Kidney epithelial cell (primary cell): ENCODE measurements around the gene RHBG. TPM values are rescaled to one million over a fixed set of nuclear protein-coding genes. Genes with fewer than 3 reads are reported as not detected.
"Not testable (repeated sequence)": the region's sequence is repeated elsewhere in the genome, so short reads cannot be mapped to it uniquely, and the experiment has no call there.

ENCODE experiments used
- DNase-seq: peaks from one replicate; pipeline ENCODE4 v3.0.0-alpha.2; 2010; ENCODE audit warnings: low read depth
- H3K27me3 ChIP-seq: 2 replicates; pipeline ENCODE4 v1.6.0; 2011; ENCODE audit warnings: low read length; ENCODE audit not compliant: control insufficient read depth, insufficient read depth
- H3K36me3 ChIP-seq: 2 replicates; pipeline ENCODE4 v1.5.1; 2011; ENCODE audit warnings: low read length; ENCODE audit not compliant: control insufficient read depth, insufficient read depth
- H3K4me3 ChIP-seq: 2 replicates; pipeline ENCODE4 v1.5.1; 2011; ENCODE audit warnings: low read depth, mild to moderate bottlenecking, control low read depth, low read length
- total RNA-seq: library from RNA; depleted of rRNA; stranded (reverse); fragments of >200 nt; gene quantifications from 2 replicates; pipeline ENCODE4 v1.2.3, GENCODE V29; 2015
- TF ChIP-seq, protein P1 (sequence below): IDR thresholded peaks from 2 replicates; pipeline ENCODE4 v1.5.1; 2011; ENCODE audit warnings: mild to moderate bottlenecking, moderate library complexity, low read length, control low read depth, inconsistent platforms; ENCODE audit not compliant: insufficient read depth, poor library complexity, severe bottlenecking

The RHBG gene
- total RNA-seq, 1 donor from 2014 or later, result not detected

DNA sequence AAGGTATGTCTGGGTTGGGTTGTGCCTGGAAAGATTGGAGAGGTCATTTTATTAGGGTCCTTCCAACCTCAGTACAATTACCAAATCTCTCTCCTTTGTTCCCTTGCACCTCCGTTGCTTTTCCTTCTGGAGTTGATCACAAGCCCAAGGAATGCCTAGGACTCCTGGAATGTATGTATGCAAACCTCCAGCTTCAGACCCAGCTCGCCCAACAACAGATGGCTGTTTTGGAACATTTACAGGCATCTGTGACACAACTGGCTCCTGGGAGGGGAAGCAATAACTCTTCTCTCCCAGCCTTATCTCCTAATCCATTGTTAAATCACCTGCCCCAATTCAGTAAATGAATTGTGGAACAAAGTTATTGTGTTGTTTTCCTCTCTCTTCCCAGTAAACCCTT, 22.4 kb upstream of the RHBG start:
- no peaks in the 10 kb centered on the region for H3K36me3 ChIP-seq
- H3K27me3 ChIP-seq, result peaks cover 3% of the 10 kb centered on the region
- TF ChIP-seq, protein P1, sequence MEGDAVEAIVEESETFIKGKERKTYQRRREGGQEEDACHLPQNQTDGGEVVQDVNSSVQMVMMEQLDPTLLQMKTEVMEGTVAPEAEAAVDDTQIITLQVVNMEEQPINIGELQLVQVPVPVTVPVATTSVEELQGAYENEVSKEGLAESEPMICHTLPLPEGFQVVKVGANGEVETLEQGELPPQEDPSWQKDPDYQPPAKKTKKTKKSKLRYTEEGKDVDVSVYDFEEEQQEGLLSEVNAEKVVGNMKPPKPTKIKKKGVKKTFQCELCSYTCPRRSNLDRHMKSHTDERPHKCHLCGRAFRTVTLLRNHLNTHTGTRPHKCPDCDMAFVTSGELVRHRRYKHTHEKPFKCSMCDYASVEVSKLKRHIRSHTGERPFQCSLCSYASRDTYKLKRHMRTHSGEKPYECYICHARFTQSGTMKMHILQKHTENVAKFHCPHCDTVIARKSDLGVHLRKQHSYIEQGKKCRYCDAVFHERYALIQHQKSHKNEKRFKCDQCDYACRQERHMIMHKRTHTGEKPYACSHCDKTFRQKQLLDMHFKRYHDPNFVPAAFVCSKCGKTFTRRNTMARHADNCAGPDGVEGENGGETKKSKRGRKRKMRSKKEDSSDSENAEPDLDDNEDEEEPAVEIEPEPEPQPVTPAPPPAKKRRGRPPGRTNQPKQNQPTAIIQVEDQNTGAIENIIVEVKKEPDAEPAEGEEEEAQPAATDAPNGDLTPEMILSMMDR, result no peak
- no peak for DNase-seq
- no peak overlapping the region for H3K4me3 ChIP-seq

DNA sequence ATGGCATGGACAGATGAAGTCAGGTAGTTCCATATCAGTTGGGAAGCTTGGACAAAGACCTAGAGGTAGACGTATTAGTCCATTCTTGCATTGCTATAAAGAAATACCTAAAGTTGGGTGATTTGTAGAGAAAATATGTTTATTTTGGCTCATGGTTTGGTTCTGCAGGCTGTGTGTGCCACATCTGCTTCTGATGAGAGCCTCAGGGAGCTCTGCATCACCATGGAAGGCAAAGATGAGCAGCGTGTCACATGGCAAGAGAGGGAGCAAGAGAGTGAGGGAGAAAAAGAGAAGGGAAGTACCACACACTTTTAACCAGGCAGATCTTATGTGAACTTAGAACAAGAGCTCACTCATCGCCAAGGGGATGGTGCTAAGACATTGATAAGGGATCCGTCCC, 21.7 kb upstream of the RHBG start:
- TF ChIP-seq, protein P1, result no peak
- Histone ChIP-seq H3K27me3 (peaks cover 3% of the 10 kb centered on the region), H3K36me3 (no peaks in the 10 kb centered on the region), H3K4me3 (no peak overlapping the region)
- DNase-seq, result no peak

DNA sequence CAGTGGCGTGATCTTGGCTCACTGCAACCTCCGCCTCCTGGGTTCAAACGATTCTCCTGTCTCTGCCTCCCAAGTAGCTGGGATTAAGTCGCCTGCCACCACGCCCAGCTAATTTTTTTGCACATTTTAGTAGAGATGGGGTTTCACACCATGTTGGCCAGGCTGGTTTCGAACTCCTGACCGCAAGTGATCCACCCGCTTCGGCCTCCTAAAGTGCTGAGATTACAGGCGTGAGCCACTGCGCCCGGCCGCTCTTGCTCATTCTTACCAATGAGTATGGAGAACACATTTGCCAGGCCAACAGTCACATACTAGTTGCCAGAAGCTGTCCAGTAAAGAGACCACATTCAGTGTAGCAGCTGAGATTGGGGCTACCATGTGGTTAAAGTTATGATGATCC, 16.5 kb upstream of the RHBG start:
- DNase-seq, H3K36me3 ChIP-seq: not testable (repeated sequence)
- peaks cover 21% of the 10 kb centered on the region for H3K27me3 ChIP-seq

DNA sequence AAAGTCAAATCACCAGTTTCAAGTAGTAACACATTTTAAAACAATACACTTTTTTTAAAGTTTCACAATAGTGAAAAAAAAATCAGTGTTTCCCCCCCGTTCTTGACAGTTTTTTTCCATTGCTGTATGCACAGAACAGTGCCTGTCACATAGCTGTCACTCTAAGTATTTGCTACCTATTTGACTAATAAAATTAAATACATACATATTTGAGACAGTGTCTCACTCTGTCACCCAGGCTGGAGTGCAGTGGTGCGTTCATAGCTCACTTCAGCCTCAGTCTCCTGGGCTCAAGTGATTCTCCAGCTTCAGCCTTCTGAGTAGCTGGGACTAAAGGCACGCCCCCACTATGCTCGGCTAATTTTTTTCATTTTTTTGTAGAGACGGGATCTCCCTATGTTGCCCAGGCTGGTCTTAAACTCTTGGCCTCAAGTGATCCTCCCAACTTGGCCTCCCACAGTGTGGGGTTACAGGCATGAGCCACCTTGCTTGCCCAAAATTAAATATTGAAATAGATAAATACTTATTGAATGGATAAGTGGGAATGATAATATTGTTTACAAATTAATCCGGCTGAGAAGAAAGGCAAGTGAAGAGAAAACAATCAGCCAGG, 12.6 kb upstream of the RHBG start:
- H3K4me3 ChIP-seq, result no peak overlapping the region

More for the DNA sequence above, 16.5 kb upstream of the RHBG start:
- H3K4me3 ChIP-seq, result not testable (repeated sequence)

DNA sequence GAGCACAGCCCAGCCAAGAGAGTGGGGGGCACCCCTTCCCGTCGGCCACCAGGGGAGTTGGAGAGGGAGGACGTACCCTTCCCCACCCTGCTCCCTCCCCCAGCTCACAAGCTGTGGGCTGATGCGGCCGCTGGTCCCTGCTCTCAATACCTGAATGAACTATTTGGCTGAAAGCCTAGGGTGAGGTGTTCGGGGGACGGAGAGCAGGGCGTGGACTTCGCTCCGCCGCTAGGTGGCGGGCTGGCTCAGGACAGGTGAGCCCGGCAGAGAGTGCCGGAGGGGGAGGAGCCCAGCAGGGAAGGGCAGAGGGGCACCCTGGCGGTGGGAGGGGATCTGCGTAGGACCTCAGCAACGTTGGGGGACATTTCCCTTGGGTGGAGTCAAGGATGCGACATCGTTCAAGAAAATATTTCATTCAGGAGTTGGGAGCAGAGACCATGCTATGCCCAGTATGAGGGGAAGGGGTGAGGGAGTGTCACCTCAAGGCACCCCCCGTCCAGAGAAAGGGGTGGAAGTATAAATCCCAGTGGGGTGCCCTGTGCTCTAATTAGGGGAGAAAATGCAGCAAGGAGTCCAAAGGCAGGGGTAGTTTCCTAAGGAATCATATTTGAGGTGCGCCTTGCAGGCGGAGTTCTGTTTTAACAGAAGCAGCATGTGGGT, 12.0 kb upstream of the RHBG start:
- Histone ChIP-seq H3K27me3 (peaks cover 27% of the 10 kb centered on the region), H3K36me3 (no peaks in the 10 kb centered on the region), H3K4me3 (no peak overlapping the region)
- TF ChIP-seq, protein P1, result peak; percentile 94
- no peak for DNase-seq

More for the DNA sequence above, 12.6 kb upstream of the RHBG start:
- TF ChIP-seq, protein P1, result no peak
- DNase-seq, result no peak
- Histone ChIP-seq H3K27me3 (peaks cover 27% of the 10 kb centered on the region), H3K36me3 (no peaks in the 10 kb centered on the region)

DNA sequence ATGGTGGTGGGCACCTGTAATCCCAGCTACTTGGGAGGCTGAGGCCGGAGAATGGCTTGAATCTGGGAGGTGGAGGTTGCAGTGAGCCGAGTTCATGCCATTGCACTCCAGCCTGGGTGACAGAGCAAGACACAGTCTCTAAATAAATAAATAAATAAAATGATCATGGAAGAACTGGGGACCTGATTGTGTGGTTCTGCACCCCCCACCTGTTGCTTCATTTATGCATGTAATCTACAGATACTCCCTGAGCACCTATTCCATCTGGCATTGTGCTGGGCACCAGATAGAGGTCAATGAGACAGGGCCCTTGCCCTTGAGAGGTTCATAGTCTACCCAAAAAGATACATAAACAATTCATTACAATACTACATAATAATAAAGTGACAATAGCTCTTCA, 11.0 kb upstream of the RHBG start:
- Histone ChIP-seq H3K36me3 (no peaks in the 10 kb centered on the region), H3K27me3 (peaks cover 27% of the 10 kb centered on the region), H3K4me3 (no peak overlapping the region)
- no peak for DNase-seq
- TF ChIP-seq, protein P1, result no peak
